ENCODE measurements around the gene USH2A.

DNA sequence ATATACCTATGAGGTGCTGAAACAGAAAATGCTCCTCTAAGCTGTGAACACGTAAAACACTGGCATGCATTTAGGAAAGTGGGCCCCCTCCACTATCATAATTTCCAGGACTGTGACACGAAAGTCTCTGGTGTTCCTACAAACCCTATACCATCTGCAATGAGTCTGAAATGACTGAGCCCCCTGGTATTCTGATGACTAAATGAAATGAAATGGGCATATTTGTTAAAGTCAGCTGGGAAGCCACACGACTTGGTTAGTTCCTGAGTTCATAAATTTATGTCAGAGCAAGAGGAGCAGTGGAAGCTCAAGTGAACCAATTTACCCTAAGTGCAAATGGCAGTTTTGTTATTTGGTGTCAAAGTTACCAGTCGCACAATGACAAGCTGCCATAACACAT is 673.8 kb downstream of the USH2A start:
- no peak for TF ChIP-seq POLR2A (IDR thresholded peaks at IDR 0.05)
- TF ChIP-seq, protein P1, sequence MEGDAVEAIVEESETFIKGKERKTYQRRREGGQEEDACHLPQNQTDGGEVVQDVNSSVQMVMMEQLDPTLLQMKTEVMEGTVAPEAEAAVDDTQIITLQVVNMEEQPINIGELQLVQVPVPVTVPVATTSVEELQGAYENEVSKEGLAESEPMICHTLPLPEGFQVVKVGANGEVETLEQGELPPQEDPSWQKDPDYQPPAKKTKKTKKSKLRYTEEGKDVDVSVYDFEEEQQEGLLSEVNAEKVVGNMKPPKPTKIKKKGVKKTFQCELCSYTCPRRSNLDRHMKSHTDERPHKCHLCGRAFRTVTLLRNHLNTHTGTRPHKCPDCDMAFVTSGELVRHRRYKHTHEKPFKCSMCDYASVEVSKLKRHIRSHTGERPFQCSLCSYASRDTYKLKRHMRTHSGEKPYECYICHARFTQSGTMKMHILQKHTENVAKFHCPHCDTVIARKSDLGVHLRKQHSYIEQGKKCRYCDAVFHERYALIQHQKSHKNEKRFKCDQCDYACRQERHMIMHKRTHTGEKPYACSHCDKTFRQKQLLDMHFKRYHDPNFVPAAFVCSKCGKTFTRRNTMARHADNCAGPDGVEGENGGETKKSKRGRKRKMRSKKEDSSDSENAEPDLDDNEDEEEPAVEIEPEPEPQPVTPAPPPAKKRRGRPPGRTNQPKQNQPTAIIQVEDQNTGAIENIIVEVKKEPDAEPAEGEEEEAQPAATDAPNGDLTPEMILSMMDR (IDR thresholded peaks at IDR 0.05) = no peak

Measured in adrenal gland (tissue), 5 donors.